ENCODE data around the gene WBP2. TPM values are rescaled to one million over a fixed set of nuclear protein-coding genes. Genes with fewer than 3 reads are reported as not detected.

WBP2 gene
- total and polyA plus RNA-seq, 9 of the 15 experiments (the other 6 are each of a cell fraction or from before 2014, with no cell fraction given), result 2.2 to 74.3 (median 20.0) TPM

GRCh38 chr17:75848523-75849278 lies 6.4 kb downstream of the WBP2 start (continued):
- TF ChIP-seq, protein P1, sequence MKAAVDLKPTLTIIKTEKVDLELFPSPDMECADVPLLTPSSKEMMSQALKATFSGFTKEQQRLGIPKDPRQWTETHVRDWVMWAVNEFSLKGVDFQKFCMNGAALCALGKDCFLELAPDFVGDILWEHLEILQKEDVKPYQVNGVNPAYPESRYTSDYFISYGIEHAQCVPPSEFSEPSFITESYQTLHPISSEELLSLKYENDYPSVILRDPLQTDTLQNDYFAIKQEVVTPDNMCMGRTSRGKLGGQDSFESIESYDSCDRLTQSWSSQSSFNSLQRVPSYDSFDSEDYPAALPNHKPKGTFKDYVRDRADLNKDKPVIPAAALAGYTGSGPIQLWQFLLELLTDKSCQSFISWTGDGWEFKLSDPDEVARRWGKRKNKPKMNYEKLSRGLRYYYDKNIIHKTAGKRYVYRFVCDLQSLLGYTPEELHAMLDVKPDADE (conservative IDR thresholded peaks at IDR 0.05; ENCODE audit: control insufficient read depth, low read depth, low read length), result 0 out of 2 replicates have a peak, but pooled peaks have one; percentile 8
- TF ChIP-seq POLR2G (IDR thresholded peaks at IDR 0.05; ENCODE audit: low read depth, low read length) (peak; percentile 50), TARDBP (IDR thresholded peaks at IDR 0.05) (no peak), ZSCAN32 (CRISPR knock-in tag; IDR thresholded peaks at IDR 0.05) (no peak), KAT2B (IDR thresholded peaks at IDR 0.05; ENCODE audit: low read depth, low read length) (no peak), CSDE1 (IDR thresholded peaks at IDR 0.05) (no peak), CREM (IDR thresholded peaks at IDR 0.05; ENCODE audit: low read depth) (peak; percentile 37; the same call in 1 of the 2 replicates), ZNF592 (IDR thresholded peaks at IDR 0.05) (peak; percentile 56), CTBP1 (IDR thresholded peaks at IDR 0.05; ENCODE audit: borderline replicate concordance) (peak; percentile 70), ZNF318 (IDR thresholded peaks at IDR 0.05; ENCODE audit: borderline replicate concordance in 1 of 2, low read depth in 1 of 2) (no peak)

Measured in K562 (cell line).